ENCODE measurements around the gene AGBL5. TPM values are rescaled to one million over a fixed set of nuclear protein-coding genes. Genes with fewer than 3 reads are reported as not detected.

The AGBL5 gene
- total RNA-seq, 2 experiments from 2014 or later = 37.4 to 42.0 TPM

- POLR2A ChIA-PET = interaction anchor here (0.7 kb wide), 1 partner anchor 181 kb away, joined by 3 read pairs; no protein-coding TSS in a partner anchor
Observed at GRCh38 chr2:27069436-27069835, 18.0 kb downstream of the AGBL5 start.

DNA sequence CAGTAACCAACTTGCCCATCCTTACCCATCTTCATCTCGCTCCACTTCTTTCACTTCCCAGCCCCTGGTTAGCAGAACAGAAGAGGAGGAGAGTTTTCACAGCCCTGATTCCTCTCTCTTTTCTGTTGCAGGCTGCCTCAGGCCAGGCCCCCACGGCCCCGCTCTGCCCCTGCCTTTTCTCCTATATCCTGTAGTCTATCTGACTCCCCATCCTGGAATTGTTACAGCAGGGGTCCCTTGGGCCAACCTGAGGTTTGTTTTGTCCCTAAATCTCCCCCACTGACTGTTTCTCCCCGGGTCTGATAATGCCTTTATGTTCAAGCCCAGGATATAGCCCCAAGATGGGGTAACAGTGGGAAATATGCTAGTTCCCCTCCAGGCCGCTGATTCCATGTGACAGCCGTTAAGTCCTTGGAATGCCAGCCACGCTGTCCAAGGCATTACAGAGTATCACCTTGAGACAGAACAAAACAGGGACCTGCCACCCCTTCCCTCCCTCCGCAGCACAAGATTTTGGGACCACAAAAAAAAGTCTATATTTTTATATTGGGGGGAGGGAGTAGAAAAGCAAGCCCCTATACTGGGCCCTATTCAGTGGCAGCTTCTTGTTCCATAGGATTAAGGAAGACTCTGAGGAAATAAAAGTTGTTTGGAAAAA lies 18.6 kb downstream of the AGBL5 start:
- Histone ChIP-seq H3K27ac (ENCODE audit: low read depth, low read length, poor library complexity, severe bottlenecking) (no peak overlapping the region), H3K36me3 (ENCODE audit: insufficient read depth, low read length) (peaks cover 51% of the 10 kb centered on the region), H3K9me2 (ENCODE audit: insufficient read depth, low read length) (no peaks in the 10 kb centered on the region), H3K4me1 (ENCODE audit: insufficient read depth, low read length, poor library complexity, severe bottlenecking) (peaks cover 43% of the 10 kb centered on the region), H2AFZ (ENCODE audit: low read length) (no peak overlapping the region), H3K79me2 (ENCODE audit: insufficient read depth, low read depth, low read length) (peaks cover 26% of the 10 kb centered on the region), H4K20me1 (ENCODE audit: insufficient read depth, low read length) (0 out of 2 replicates have a peak, but pooled peaks cover 4% of the 10 kb centered on the region), H3K9me3 (ENCODE audit: low read length) (no peaks in the 10 kb centered on the region), H3K4me3 (ENCODE audit: low read depth, low read length, poor library complexity, severe bottlenecking) (peak overlapping the region; percentile 93), H3K4me2 (ENCODE audit: low read length) (peak overlapping the region; percentile 89)
- intact Hi-C loops (cut with micrococcal nuclease; ENCODE audit: unreplicated experiment) = loop anchor here (2.0 kb wide), 1 partner anchor 37 kb away; the partner anchor contains the start of gene TMEM214
- TF ChIP-seq EZH2phosphoT487 (IDR thresholded peaks at IDR 0.05; ENCODE audit: borderline replicate concordance, low read depth, low read length) (no peak), CTCF (conservative IDR thresholded peaks at IDR 0.05; ENCODE audit: low read length) (no peak)
- no TSS peak for BruUV-seq (replicated peaks)
- POLR2A ChIA-PET = interaction anchor here (0.6 to 1.9 kb wide), 3 partner anchors 19 to 181 kb away, joined by 3 to 14 read pairs (median 4); partner anchors contain the start of gene AGBL5
- no peak for DNase-seq (ENCODE audit: low spot score)
- CTCF ChIA-PET (ENCODE audit: unreplicated experiment) = no interaction called here

More at GRCh38 chr2:27069436-27069835, 18.0 kb downstream of the AGBL5 start:
- TF ChIP-seq CTCF (conservative IDR thresholded peaks at IDR 0.05; ENCODE audit: low read length) (no peak), EZH2phosphoT487 (IDR thresholded peaks at IDR 0.05; ENCODE audit: borderline replicate concordance, low read depth, low read length) (no peak)
- Histone ChIP-seq H3K9me3 (ENCODE audit: low read length) (no peaks in the 10 kb centered on the region), H3K4me1 (ENCODE audit: insufficient read depth, low read length, poor library complexity, severe bottlenecking) (peaks cover 36% of the 10 kb centered on the region), H2AFZ (ENCODE audit: low read length) (no peak overlapping the region), H3K36me3 (ENCODE audit: insufficient read depth, low read length) (peaks cover 57% of the 10 kb centered on the region), H3K27ac (ENCODE audit: low read depth, low read length, poor library complexity, severe bottlenecking) (no peak overlapping the region), H3K4me2 (ENCODE audit: low read length) (peak overlapping the region; percentile 89; the same call in 1 of the 2 replicates), H3K9me2 (ENCODE audit: insufficient read depth, low read length) (no peaks in the 10 kb centered on the region), H3K4me3 (ENCODE audit: low read depth, low read length, poor library complexity, severe bottlenecking) (no peak overlapping the region), H3K79me2 (ENCODE audit: insufficient read depth, low read depth, low read length) (peaks cover 26% of the 10 kb centered on the region), H4K20me1 (ENCODE audit: insufficient read depth, low read length) (0 out of 2 replicates have a peak, but pooled peaks cover 4% of the 10 kb centered on the region)
- DNase-seq (ENCODE audit: low spot score) = no peak
- BruUV-seq (replicated peaks) = no TSS peak
- intact Hi-C loops (cut with micrococcal nuclease; ENCODE audit: unreplicated experiment) = no loop called here
- CTCF ChIA-PET (ENCODE audit: unreplicated experiment) = no interaction called here

Measured in OCI-LY7 (cell line).